GM18499 (cell line): ENCODE measurements around the gene CAMK2A.

Source experiments
- ATAC-seq: cut with Tn5 transposase; IDR thresholded peaks from one replicate; pipeline ENCODE4 v1.9.1; 2021; ENCODE audit warnings: moderate number of reproducible peaks; ENCODE audit not compliant: insufficient read depth, unreplicated experiment

CAMK2A gene

GRCh38 chr5:150286820-150287219, 2.8 kb downstream of the CAMK2A start:
- no peak for ATAC-seq

- ATAC-seq = no peak
These were observed 4.5 kb downstream of the CAMK2A start for GRCh38 chr5:150285114-150285513.

GRCh38 chr5:150284311-150284710, 5.3 kb downstream of the CAMK2A start:
- no peak for ATAC-seq

- ATAC-seq = no peak
These were observed 5.7 kb downstream of the CAMK2A start for GRCh38 chr5:150283904-150284303.

GRCh38 chr5:150281987-150282386, 7.6 kb downstream of the CAMK2A start:
- no peak for ATAC-seq

- no peak for ATAC-seq
These were observed 10.1 kb downstream of the CAMK2A start for GRCh38 chr5:150279330-150280020.

GRCh38 chr5:150278916-150279315, 10.7 kb downstream of the CAMK2A start:
- ATAC-seq = no peak

- ATAC-seq = no peak
These were observed 11.4 kb downstream of the CAMK2A start for GRCh38 chr5:150278046-150278730.

- ATAC-seq = no peak
These were observed 12.5 kb downstream of the CAMK2A start for GRCh38 chr5:150277043-150277442.

- ATAC-seq = no peak
These were observed 14.8 kb downstream of the CAMK2A start for GRCh38 chr5:150274811-150275210.

GRCh38 chr5:150272531-150272930, 17.0 kb downstream of the CAMK2A start:
- ATAC-seq = no peak

GRCh38 chr5:150271923-150272322, 17.6 kb downstream of the CAMK2A start:
- no peak for ATAC-seq

GRCh38 chr5:150271296-150271692, 18.3 kb downstream of the CAMK2A start:
- no peak for ATAC-seq

- no peak for ATAC-seq
These were observed 18.9 kb downstream of the CAMK2A start for GRCh38 chr5:150270541-150271295.

- ATAC-seq = no peak
These were observed 22.7 kb downstream of the CAMK2A start for GRCh38 chr5:150266871-150267291.

GRCh38 chr5:150265870-150266383, 23.6 kb downstream of the CAMK2A start:
- no peak for ATAC-seq

GRCh38 chr5:150264667-150265603, 24.6 kb downstream of the CAMK2A start:
- ATAC-seq = no peak

GRCh38 chr5:150263801-150264621, 25.6 kb downstream of the CAMK2A start:
- ATAC-seq = no peak

- ATAC-seq = no peak
These were observed 26.2 kb downstream of the CAMK2A start for GRCh38 chr5:150263375-150263775.
